GM19239 (cell line): ENCODE results near the gene SLMAP.
A peak's percentile ranks its signal among the peaks of the same experiment; 100 is the strongest.

Experiments
- DNase-seq: peaks from one replicate; pipeline ENCODE4 v3.0.0; 2011; ENCODE audit warnings: low spot score; ENCODE audit not compliant: insufficient read length
- FAIRE-seq: peaks from 2 replicates; lab custom pipeline; 2011; peaks lifted over from hg19 to GRCh38; lab: Jason Lieb, UNC

Gene SLMAP

DNA sequence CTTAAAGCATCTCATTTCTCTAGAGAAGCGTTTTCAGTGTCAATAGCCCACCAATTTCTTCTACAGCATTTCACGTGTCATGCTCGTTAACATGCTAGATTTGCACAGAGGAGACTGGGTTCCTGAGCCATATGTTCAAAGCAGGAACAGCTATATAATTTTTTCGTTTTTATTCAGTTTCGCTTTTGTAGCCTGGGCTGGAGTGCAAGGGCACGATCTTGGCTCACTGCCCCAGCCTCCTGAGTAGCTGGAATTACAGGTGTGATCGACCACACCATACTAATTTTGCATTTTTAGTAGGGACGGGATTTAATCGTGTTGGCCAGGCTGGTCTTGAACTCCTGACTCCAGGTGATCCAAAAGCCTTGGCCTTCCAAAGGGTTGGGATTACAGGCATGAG lies 6.6 kb upstream of the SLMAP start:
- FAIRE-seq (no peak), DNase-seq (no peak)

GRCh38 chr3:57752307-57752706 lies 3.8 kb upstream of the SLMAP start:
- no peak for FAIRE-seq

DNA sequence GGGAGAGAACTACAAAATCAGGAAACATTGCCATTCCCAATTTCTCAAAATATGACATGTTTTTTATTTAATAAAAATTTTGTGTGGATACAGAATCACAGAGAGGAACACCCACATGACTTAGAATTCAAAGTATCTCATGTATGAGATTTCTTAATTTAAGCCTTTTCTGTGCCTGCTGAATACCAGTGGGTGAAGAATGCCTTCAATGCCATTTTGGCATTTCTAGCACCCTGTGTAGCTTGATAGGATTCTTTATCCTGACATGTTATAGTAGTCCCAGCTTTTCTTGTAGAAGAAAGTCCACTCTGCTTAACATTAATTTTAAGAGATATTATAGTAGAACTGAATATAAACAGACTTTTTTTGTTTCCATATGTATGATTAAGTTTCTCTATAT lies 3.1 kb upstream of the SLMAP start:
- no peak for FAIRE-seq
- no peak for DNase-seq

More at GRCh38 chr3:57752307-57752706, 3.8 kb upstream of the SLMAP start:
- DNase-seq, result no peak

DNA sequence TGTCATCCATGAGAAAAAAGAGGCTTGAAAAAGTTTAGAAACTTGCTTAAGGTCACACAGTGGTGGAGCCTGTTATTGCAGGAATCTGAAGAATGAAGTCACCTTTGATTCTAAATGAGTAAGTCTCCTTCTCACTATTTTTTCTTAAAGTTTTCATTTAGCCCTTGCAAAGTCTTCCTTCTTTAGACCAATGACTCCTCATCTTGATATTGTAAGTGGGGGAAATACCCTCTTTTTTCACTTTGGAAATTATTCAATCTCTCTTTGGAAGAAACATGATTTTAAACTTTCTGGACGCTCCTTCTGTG lies 787 bp upstream of the SLMAP start:
- DNase-seq, result no peak
- FAIRE-seq, result no peak

DNA sequence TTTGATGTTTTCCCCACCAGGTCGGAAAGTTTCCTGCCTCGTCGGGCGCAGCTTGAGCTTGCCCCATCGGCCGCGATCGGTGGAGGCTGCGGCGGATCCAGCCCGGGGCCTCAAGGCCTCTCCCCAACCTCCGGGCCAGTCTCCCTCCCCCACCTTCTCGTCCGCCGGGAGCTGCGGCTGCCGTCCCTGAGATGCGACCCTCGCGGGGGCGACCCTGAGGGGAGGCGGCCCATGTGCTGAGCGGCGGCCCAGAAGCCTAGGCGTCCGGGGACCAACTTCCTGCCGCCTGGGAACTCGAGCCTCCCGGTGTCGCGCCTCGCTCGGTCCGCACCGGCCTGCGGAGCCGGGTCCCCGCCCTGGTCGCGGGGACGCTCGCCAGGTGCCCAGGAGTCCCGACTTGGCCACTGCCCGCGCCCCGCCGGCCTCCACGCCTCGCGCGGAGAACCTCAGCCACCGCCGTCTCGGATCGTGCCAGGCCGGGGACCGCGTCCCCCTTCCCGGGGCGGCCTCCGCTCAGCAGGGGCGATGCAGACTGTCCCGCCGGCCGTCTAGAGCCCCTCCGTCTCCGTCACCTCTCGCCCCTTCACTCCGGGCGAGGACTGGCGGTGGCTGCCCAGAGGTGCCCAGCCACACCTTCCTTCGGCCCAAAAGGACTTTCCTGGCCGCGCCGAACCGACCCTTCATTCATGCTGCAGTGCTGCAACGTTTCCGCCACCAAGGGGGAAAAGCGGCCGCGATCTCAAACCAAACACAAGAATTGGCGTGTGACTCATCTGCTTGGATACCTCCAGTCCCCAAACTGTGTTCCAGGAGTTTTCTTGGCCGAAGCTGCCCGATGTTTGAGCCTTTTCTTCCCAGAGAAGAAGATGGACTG lies 656 bp downstream of the SLMAP start:
- DNase-seq, result peak; percentile 15
- no peak for FAIRE-seq

DNA sequence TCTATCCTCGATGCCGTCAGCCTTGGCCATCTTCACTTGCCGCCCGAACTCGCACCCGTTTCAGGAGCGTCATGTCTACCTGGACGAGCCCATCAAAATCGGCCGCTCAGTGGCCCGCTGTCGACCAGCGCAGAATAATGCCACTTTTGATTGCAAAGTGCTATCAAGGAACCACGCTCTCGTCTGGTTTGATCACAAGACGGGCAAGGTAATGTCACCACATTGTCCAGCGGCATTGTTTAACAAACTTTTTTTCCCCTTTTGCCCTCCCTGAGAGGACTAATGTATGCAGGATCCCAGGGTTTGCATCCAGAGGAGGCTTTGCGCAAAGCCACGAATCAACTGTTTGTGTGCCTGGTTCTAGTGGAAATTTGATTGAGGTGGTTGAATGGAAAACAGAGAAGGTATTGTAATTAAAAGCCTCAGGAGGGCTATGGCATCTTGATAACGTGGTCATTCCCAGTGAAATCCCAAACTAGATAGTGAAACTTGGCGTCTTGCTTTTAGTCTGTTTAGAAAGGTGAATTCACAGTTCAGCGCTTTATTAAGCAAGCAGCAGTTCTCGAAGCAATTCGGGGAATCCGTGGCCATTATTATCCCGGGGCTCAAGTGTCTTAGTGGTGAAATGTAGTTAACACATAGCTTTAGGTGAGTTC lies 1.7 kb downstream of the SLMAP start:
- no peak for DNase-seq
- FAIRE-seq, result no peak

DNA sequence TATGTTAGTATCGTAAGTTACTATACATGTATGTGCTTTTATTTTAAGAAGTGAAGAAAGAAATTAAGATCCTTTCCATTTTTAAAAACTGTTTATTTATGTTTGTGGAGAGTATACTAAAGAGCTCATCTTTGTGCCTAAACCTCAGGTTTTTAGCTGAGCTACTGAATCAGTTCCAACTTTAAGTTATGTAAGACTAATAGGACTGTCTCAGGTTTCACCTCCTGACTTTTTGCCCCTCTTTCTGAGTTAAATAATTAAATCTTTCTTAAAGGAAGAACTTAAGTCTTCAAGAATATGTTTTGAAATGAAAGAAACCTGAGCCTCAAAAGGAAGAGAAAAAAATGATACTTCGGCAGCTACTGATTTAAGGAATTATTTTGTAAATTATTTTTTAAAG lies 2.6 kb downstream of the SLMAP start:
- DNase-seq, result no peak
- no peak for FAIRE-seq

DNA sequence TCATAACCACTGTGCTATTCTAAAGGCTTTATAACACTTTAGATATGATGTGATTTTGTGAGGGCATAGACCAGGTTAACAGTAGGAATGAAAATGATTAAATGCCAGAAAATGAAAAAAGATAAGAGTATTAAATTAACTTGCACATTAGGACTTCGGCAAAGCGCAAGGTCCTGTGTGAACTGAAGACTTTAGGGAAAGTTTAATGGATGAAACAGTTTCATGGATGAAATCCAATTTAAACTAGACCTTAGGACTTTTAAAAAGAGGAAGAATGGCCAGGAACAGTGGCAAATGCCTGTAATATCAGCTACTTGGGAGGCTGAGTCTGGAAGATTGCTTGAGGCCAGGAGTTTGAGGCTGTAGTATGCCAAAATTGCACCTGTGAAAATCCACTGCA lies 8.7 kb downstream of the SLMAP start:
- no peak for DNase-seq
- no peak for FAIRE-seq

DNA sequence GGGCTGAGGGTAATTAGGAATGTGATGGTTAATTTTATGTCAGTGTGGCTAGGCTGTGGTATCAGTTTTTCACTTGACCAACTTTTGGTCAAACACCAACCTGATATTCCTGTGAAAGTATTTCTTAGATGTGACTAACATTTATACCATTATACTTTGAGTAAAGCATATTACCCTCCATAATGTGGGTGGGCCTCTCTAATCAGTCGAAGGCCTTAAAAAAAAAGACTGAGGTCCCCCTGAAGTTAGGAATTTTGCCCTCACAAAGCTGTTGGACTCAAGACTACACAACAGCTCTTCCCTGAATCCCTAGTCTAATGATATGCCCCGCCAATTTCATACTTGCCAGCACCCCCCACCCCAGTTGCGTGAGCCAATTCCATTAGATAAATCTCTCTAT lies 12.5 kb downstream of the SLMAP start:
- no peak for FAIRE-seq
- DNase-seq, result no peak

GRCh38 chr3:57770009-57770827 lies 14.1 kb downstream of the SLMAP start:
- FAIRE-seq (no peak), DNase-seq (no peak)

DNA sequence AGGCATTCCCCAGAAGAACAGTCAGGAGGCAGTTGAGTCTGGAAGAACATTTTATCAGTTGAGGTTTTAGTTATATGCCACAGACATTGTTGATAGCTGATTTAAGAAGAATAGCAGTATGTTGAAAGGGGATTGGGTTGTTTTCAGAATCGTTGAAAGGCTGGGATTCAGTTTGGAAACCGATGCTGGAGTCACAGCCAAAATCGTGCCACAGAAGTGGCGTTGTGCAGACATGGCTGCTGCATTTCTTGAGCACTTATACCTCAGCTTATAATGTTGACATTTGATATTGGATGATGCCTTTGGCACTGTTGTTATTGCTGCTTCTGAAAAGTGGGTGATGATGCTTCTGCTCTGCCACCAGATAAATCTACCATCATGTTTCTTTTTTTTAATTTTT lies 16.1 kb downstream of the SLMAP start:
- FAIRE-seq, result peak; percentile 40
- no peak for DNase-seq

DNA sequence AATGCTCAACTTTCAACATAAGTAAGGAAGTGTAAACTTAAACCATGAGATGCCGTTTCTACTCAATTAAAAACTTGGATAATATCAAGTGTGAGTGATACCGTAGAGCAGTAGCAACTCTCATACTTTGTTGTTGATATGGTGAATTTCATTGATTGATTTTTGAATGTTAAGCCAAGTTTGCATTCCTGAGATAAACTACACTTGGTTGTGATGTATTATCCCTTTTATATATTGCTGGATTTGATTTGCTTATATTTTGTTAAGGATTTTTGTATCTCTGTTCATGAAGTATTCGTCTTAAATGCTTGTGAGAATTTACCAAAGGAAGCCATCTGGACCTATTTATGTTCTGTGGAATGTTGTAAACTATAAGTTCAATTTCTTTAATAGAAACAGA lies 21.7 kb downstream of the SLMAP start:
- no peak for FAIRE-seq
- no peak for DNase-seq

DNA sequence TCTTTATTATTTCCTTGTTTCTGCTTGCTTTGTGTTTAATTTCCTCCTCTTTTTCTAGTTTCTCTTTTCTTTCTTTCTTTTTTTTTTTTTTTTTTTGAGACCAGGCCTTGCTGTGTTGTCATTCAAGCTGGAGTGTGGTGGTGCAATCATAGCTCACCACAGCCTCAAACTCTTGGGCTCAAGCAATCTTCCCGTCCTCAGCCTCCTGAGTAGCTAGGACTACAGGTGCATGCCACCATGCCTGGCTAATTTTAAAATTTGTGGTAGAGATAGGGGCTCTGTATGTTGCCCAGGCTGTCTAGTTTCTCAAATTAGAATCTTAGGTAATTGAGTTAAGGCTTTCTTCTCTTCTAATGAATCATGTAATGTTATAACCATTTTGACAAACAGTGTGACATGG lies 22.4 kb downstream of the SLMAP start:
- DNase-seq (no peak), FAIRE-seq (peak; percentile 14)

DNA sequence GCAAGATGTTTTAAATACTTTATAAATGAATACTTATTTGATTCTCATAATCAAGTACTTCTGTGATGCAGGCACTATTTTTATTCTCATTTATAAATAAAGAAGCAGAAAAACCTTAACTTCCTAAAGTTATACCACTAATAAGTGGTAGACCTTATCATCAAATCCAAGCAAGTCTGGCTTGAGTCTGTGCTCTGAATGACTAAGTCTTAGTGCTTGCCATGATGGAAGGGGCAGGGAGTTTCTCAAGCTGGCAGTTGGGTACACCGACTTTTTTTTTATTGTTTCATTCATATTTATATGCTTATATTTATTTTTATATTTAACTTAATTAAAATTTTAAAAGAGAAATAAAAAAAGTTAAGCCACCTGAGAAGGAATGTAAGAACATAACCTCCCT lies 23.6 kb downstream of the SLMAP start:
- DNase-seq (no peak), FAIRE-seq (no peak)

DNA sequence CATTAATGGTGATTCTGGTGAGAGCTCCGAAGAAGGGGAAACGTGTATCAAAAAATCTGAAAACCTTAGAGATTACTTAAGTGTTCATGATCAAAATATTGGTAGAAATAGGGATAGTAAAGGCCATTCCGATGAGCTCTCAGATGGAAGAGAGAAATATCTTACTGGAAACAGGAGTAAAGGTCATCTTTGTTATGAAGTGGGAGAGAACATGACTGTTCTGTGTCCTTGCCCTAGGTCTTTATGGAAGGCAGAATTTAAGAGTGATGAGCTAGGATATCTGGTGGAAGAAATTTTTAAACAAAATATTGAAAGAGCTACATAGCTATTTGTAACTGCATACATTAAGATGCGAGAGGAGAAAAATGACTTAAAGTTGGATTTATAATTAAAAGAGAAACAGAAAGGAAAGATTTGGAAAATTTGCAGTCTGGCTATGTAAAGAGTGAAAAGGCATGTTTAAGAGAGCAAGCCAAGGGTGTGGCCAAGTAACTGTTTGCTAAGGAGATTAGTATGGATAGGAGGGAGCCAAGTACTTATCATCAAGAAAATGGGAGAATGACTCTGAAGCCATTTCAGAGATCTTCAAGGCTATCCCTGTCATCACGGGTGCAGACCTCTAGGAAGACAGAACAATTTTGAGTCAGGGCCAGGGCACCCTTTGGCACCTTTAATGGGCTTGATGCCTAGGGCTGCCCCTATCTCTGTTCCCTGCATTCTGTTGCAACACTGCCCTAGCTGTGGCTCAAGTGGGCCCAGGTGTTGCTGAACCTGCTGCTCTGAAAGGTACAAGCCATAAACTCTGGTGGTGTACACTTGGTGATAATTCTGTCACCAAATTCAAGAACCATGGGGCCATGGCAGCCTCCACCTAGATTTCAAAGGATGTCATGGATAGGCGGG lies 27.3 kb downstream of the SLMAP start:
- FAIRE-seq (peak; percentile 67), DNase-seq (no peak)

DNA sequence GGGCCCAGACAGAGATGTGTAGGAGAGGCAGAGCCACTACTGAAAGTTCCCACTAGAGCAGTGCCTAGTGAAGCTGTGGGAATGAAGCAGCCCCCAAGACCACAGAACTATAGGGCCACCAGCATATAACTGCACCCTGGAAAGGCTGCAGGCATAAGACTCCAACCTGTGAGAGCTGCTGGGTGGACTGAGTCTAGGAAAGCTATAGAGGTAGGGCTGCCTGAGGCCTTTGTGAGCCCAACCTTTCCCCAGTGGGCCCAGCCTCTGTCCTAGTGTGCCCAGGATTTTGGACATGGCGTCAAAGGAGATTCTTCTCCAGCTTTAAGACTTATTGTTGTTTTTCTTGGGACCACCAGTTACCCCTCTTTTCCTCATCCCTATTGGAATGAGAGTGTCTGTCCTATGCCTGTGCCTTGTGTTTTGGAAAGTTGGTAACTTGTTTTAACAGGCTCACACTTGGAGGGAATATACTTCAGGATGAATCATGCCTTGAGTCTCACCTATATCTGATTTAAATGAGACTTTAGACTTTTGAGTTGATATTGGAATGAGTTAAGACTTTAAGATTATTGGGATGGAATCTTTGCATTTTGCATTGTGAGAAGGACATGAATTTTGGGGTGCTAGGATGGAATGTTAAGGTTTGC lies 28.1 kb downstream of the SLMAP start:
- FAIRE-seq (no peak), DNase-seq (no peak)

DNA sequence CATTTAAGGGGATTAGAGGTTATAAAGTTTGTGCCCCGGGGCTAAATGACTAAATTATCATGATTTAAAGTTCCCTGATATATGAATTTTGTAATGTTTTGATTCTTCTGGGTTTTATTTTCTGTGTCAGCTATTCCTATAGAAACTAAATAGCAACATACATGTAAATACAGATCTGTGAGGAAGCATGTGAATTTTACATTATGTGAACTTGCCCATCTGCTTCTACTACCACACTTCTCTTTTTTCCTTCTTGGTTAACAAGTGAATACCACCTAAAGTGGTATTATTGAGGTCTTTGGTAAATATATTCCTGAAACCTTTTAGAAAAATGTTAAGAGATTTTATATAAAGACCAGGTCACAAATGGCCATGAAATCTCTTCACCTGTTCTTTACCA lies 29.3 kb downstream of the SLMAP start:
- FAIRE-seq, result no peak
- DNase-seq, result no peak

DNA sequence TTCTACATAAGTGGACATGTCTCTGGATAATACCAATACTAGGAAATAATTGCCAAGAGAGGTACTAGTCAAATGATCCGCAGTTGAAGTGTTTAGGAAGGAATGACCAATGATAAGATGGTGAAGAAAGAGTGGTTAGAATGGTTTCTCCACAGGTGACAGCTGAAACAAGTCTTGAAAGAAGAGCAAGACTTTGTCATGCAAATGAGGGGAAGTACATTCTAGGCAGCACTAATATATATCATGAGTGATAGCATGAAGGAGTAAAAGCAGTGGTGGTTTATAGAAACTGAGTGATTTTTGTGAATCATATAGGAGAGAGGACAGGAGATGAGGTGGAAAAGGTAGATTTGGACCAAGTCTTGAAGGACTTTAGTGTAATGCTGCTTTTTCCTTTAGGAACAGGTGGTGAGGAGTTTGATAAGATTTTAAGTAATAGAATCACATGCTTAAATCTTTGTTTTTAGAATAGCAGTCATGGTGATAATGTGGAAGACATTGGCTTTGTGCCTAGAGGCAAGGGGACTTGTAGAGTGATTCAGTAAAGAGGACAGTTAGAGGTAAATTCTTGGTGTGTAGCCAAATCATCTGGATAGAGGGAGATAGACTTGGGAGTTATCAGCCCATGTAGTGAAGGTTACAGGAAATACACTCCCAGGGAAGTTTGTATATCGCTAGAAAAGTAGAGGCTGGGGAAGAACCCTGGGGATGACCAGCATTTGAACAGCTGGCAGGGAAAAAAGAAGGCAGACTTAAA lies 31.9 kb downstream of the SLMAP start:
- DNase-seq (peak; percentile 41), FAIRE-seq (peak; percentile 87)

GRCh38 chr3:57788624-57789018 lies 32.5 kb downstream of the SLMAP start:
- DNase-seq, result no peak
- peak; percentile 31 for FAIRE-seq
